Endothelial cell (in vitro differentiated cells): ENCODE measurements around the gene CHST12. TPM values are rescaled to one million over a fixed set of nuclear protein-coding genes. Genes with fewer than 3 reads are reported as not detected.

Experiments
- DNase-seq: peaks from one replicate; pipeline ENCODE4 v3.0.0; 2021; ENCODE audit warnings: low spot score
- H3K27ac Mint-ChIP-seq: one replicate; pipeline ENCODE4 v1.8.0; 2021; ENCODE audit warnings: mixed read lengths, inconsistent platforms; ENCODE audit not compliant: unreplicated experiment
- H3K27me3 Mint-ChIP-seq: one replicate; pipeline ENCODE4 v1.8.0; 2021; ENCODE audit warnings: mild to moderate bottlenecking, moderate library complexity, mixed read lengths, inconsistent platforms; ENCODE audit not compliant: unreplicated experiment
- H3K36me3 Mint-ChIP-seq: one replicate; pipeline ENCODE4 v1.8.0; 2021; ENCODE audit warnings: mild to moderate bottlenecking, low read depth, mixed read lengths, inconsistent platforms; ENCODE audit not compliant: unreplicated experiment
- H3K4me1 Mint-ChIP-seq: one replicate; pipeline ENCODE4 v1.8.0; 2021; ENCODE audit warnings: mild to moderate bottlenecking, mixed read lengths, inconsistent platforms; ENCODE audit not compliant: unreplicated experiment
- H3K4me3 Mint-ChIP-seq: one replicate; pipeline ENCODE4 v1.8.0; 2021; ENCODE audit warnings: mild to moderate bottlenecking, mixed read lengths, inconsistent platforms; ENCODE audit not compliant: unreplicated experiment
- H3K9me3 Mint-ChIP-seq: one replicate; pipeline ENCODE4 v1.8.0; 2021; ENCODE audit warnings: mixed read lengths, inconsistent platforms; ENCODE audit not compliant: unreplicated experiment
- CTCF ChIP-seq: fragments of 200-600 bp; sonication (generic); IDR thresholded peaks from one replicate; pipeline ENCODE4 v1.5.0; 2021; ENCODE audit warnings: antibody characterized with exemption; ENCODE audit not compliant: unreplicated experiment
- total RNA-seq: library from RNA; stranded (reverse); fragmentation: NEBNext Ultra II Directional; extraction: Animal tissue kit (Norgen Biotek cat#: 25700); gene quantifications from one replicate; pipeline ENCODE4 v1.2.1, GENCODE V29; 2021; ENCODE audit not compliant: unreplicated experiment

CHST12 gene
- total RNA-seq, 1 donor from 2014 or later = 26.9 TPM

GRCh38 chr7:2471022-2471329 lies 67.6 kb downstream of the CHST12 start:
- no peak overlapping the region for H3K4me3 Mint-ChIP-seq
- peaks cover 21% of the 10 kb centered on the region for H3K4me1 Mint-ChIP-seq
- TF ChIP-seq CTCF = no peak
- H3K36me3 Mint-ChIP-seq = peaks cover 4% of the 10 kb centered on the region
- peak overlapping the region; percentile 19 for H3K27ac Mint-ChIP-seq
- peaks cover 10% of the 10 kb centered on the region for H3K27me3 Mint-ChIP-seq
- H3K9me3 Mint-ChIP-seq = no peaks in the 10 kb centered on the region
- no peak for DNase-seq

- Mint-ChIP-seq H3K4me3 (no peak overlapping the region), H3K4me1 (peaks cover 21% of the 10 kb centered on the region), H3K36me3 (peaks cover 4% of the 10 kb centered on the region), H3K27ac (peak overlapping the region; percentile 19), H3K27me3 (peaks cover 9% of the 10 kb centered on the region), H3K9me3 (no peaks in the 10 kb centered on the region)
- peak; percentile 71 for DNase-seq
- TF ChIP-seq CTCF = no peak
These were observed 68.0 kb downstream of the CHST12 start for GRCh38 chr7:2471396-2471795.

GRCh38 chr7:2472739-2473138 lies 69.3 kb downstream of the CHST12 start:
- Mint-ChIP-seq H3K4me3 (no peak overlapping the region), H3K9me3 (no peaks in the 10 kb centered on the region), H3K27me3 (peaks cover 9% of the 10 kb centered on the region), H3K27ac (no peak overlapping the region), H3K4me1 (peaks cover 21% of the 10 kb centered on the region), H3K36me3 (peaks cover 4% of the 10 kb centered on the region)
- DNase-seq = no peak
- no peak for TF ChIP-seq CTCF

GRCh38 chr7:2473496-2474180 lies 70.2 kb downstream of the CHST12 start:
- peaks cover 9% of the 10 kb centered on the region for H3K27me3 Mint-ChIP-seq
- H3K36me3 Mint-ChIP-seq = peaks cover 4% of the 10 kb centered on the region
- peaks cover 21% of the 10 kb centered on the region for H3K4me1 Mint-ChIP-seq
- TF ChIP-seq CTCF = no peak
- peak overlapping the region; percentile 16 for H3K27ac Mint-ChIP-seq
- no peaks in the 10 kb centered on the region for H3K9me3 Mint-ChIP-seq
- DNase-seq = no peak
- H3K4me3 Mint-ChIP-seq = peak overlapping the region; percentile 29

GRCh38 chr7:2474224-2474623 lies 70.8 kb downstream of the CHST12 start:
- DNase-seq = no peak
- H3K4me3 Mint-ChIP-seq = no peak overlapping the region
- peaks cover 4% of the 10 kb centered on the region for H3K36me3 Mint-ChIP-seq

More at GRCh38 chr7:2474224-2474623, 70.8 kb downstream of the CHST12 start:
- Mint-ChIP-seq H3K4me1 (peaks cover 21% of the 10 kb centered on the region), H3K27me3 (peaks cover 10% of the 10 kb centered on the region), H3K27ac (no peak overlapping the region), H3K9me3 (no peaks in the 10 kb centered on the region)
- TF ChIP-seq CTCF = no peak
